Stimulated activated CD4-positive, alpha-beta T cell treated with anti-CD3 and anti-CD28 coated beads, Interleukin-2, amount 100 ng/mL, for 24 hours (primary cell): ENCODE measurements around the gene WNT11.

Experiments used
- DNase-seq, 2 donors: peaks; one replicate each; pipeline ENCODE4 v3.0.0-alpha.2; 2020

Gene WNT11

DNA sequence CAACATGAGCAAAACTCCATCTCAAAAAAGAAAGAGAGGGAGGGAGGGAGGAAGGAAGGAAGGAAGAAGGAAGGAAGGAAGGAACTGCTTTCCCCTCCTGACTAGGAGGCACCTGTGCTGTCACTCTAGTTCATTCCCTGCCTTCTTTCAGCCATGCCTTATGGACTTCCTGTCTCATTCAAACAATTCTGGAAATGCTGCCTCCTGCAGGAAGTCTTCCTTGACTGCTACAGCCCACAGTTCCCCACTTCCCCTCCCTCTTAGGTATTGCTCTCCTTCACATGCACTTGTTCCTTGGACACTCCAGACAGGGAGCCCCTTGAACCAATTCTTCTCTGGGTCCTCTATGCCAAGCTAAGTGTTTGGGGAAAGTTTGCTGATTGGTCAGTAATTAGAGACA lies 31.6 kb upstream of the WNT11 start:
- no peak for DNase-seq

DNA sequence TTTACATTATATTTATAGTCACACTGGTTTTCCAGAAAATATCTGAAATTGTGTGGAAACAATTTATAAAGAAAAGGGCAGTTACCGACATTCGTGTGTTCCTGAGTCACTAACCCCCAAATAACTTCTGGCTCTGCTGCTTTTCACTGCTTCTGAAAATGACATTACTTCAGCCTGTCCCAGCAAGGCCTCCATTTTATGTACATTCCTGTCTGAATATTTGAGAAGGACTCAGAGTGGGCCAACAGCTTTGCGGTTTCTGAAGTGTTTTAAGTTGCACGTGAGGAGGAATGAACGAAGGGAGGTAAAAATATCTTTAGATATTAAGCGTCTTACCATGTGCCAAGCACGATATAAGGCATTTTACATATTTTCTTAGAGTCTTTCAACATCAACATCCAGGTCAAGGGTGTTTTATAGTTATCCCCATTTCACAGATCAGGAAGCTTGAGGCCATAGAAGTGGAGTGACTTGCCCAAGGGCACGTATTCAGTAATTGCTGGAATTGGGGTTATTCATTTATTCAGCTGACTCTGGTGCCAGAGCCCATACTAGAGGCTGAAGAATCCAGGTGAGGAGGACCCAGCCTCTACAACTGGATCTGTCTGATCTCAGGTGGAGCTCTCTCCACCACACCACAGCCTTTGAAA lies 30.8 kb upstream of the WNT11 start:
- no peak for DNase-seq

DNA sequence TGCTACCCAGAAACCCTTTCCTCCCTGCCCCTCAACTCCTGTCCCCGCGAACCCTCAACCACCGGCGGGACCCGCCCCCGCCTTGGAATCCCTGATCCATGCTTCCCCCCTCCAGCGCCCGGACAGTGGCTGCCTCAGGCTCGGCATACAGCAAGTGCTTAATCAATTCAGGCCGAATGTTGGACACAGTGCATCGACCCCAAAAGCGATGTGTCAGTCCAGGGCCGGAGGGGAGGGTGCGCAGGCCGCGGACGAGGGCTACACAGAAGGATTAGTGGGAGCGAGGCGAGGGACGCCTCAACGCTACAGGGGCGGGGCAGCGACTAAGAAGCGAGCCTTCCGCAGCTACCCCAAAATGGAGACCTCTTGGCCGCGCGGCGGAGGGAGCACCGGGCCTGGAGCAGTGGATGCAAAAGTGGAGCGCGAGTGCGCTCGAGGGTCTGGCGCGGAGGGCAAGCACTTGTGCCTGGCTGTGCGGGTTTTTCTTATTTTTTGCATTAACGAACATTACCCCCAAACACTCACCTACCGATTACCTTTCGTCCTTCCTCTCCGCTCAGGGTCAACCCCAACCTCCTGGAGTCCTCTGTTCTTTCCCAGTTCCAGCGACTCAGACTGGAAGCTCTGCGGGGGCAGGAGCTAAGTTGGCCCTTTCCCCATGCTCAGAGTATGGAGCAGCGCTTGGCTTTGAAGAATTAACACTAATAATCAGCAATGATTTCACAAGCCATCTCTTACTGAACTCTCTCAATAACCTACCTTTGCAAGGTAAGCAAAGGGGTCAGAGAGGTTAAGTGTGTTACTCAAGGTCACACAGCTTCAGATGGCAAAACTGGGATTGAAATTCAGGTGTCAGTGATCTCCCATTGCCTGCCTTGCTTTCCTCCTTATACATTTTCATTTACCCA lies 30.0 kb upstream of the WNT11 start:
- DNase-seq: peak; percentile 53 to 64

DNA sequence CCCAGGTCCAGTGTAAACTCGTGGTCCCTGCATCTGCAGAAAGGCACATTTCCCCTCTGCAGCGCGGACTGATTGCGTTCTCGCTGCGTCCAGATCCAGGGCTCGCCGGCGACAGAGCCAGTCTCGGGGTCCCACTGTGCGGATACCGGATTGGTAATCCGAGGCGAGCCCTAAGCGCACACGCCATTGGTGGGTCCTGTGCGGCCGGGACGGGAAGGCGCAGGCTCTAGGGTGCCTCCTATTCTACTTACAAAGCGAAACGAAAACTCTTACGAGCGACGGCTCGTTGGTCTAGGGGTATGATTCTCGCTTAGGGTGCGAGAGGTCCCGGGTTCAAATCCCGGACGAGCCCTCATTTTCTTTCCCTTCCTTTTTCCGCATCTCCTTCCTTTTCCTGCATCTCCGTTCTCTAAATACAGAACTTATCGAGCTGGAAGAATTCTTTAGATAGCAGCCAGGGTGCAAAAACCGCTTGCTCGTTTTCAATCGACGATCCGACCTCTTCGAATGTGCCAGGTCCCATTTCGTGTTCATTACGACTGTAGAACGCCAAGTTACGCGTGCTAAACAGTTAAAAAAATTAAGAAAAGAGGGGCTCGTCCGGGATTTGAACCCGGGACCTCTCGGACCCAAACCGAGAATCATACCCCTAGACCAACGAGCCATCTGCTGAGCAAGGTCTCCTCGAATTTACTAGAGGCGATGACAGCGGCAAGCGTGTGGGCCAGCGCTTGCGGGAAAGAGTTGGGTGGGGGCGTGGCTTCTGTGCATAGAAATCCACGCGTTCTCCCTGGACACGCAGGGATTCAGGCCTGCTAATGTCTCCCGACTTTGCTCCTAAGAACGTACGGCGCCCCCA lies 29.2 kb upstream of the WNT11 start:
- DNase-seq: peak; percentile 92 to 94

DNA sequence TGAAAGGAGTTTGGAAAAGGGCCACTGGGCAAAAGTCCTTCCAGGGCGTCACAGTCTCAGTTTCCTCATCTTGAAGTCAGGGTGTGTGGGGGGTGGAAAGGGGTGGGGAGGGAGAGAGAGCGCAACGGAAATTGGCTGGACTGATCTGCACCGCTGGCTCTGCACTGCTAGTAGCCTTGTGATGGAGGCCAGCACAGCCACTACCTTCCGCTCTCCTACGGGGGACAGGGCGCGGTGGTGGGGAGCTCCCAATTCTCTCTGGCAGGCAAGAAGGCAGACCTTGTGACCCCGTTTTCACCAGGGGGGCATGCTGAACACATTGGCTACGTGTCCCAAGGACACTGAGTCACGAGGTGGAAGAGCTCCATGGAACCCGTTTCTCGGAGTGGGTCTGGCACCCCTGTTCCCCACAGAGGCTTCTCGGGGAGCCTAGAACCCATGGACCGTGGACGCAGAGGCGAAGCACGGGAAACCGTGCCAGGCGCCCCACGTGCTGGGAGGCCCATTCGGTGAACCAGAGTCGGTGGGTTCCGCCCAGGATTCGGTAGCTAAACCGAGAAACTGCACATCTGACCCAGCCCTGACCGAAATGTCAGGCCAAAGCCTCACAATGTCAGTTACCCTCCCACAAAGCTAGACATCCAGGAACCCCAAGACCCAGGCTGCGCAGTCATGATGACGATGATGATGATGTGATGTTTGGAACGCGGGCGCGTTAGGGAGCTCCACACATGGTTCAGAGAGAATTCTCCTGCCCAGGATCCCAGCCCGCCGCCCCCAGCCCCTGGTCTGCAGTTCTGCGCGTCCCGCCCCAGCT lies 28.3 kb upstream of the WNT11 start:
- DNase-seq: peak; percentile 29 to 58

DNA sequence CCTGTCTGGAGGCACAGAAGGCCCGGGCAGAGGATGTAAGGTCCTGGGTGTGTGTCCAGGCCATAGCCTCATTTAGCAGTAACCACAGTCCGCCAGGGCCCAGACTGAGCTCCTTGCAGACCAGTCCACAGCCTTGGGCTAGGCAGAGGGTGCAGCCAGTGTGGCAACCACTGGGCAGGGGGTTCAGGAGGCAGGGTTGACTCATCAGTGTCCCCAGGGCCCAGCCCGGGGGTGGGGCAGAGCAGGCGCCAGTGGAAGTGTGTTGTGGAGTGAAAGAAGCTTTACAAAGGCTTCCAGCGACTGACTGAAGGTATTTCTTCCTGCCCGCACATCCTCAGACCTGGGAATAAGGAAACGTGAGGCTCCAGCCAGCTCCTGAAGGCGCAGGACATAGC lies 27.7 kb upstream of the WNT11 start:
- no peak for DNase-seq

DNA sequence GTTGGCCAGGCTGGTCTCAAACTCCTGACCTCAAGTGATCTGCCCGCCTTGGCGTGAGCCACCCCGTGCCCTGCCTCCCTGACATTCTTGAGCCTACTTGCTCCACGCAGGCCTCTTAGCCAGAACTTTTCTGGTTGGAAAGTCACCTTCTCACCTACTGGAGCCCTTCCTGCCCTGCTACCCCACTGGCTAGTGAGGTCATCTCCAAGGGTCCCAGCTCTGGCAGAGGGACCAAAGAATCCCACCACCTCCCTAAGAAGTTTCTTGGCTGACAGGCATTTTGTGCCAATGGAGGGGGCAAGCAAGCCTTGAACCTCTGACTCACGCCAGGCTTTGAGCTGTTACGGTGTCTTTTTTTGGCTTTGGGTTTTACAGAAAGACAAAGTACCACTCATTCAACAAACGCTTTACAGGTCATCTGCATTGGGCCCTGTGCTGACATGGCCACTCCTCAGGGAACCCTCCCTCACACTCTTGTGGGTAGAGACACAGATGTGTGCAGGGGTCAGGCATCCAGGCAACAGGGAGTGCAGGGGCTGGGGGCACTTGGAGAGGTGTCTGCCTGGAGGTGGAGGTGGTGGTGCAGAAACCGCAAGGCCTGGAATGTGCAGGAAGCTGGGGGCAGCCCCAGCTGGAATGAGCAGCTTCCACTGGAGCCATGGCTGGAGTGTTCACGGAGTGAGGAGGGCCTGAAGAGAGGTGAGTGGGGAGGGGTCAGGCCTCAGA lies 27.1 kb upstream of the WNT11 start:
- DNase-seq: no peak

DNA sequence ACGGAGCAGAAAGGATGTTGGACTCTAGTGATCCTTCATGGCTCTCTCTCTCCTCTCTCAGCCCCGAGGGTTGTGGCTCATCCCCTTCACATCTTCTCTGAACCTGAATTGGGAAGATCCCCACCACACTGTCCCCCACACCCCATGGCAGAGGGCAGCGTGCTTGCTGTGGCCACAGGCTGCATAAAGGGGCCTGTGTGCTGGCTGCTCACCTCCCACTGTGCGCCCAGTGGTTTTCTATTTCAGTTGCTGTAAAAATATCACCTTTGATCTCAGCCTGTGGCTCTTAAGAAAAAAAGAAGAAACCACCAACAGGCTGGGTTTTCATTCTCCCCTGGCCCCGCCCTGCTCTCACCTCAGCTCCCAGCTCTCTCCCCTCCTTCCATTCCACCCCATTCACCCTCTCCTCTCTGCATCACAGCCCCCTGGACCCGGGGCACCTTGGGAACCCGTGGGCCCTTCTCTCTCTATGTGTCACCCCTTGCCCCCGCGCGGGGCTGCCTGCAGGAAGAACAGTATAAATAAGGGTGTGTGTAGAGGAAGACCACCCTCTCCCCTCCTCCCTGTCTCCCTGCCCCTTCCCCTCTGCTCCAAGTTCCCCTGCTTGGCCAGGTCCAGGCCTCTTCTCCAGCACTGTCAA lies 25.8 kb upstream of the WNT11 start:
- DNase-seq: peak in 1 of 2 donors; percentile 37

DNA sequence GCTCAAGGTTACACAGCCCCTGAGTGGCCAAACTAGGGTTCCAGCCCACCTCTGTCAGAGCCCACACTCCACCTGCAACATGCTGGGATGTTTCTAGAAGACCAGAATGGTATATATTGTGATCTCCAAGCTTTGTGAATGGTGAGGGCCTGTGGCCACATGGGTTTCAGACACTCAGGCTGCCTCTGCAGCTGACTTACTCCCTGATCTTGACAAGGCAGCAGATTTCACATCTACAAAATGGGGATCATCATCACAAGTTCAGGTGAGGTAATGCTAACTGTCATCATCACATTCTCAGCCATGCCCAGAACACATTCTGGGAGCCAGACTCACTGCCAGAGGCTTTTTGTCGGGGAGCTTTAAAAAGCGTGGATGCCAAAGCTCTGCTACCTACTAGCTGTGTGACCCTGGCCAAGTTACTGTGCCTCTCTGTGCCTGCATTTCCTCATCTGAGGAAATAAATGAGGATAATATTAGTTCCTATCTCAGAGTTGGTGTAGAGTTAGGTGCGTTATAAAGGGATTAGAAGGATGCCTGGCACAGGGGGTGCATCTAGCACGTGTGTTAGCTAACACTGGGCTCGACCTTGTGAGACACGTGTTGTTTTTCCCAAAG lies 24.9 kb upstream of the WNT11 start:
- no peak for DNase-seq

DNA sequence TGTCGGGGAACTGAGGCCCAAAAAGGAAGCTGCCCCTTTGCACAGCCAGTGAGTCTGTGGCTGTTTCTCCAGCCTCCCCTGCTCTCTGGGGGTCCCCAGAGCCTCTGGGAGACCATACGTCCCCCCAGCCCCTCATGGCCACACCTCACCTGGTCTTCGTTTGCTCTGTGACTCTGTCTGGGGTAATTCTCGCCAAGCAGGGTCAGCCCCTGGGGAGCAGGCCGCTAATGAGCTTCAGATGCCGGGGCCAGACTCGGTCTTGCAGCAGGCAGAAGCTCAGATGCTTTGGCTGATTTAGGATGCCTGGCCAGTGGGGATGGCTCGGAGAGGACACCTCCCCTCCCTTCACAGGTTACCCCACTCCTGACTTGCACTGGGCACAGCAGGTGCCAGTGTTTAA lies 24.1 kb upstream of the WNT11 start:
- no peak for DNase-seq

DNA sequence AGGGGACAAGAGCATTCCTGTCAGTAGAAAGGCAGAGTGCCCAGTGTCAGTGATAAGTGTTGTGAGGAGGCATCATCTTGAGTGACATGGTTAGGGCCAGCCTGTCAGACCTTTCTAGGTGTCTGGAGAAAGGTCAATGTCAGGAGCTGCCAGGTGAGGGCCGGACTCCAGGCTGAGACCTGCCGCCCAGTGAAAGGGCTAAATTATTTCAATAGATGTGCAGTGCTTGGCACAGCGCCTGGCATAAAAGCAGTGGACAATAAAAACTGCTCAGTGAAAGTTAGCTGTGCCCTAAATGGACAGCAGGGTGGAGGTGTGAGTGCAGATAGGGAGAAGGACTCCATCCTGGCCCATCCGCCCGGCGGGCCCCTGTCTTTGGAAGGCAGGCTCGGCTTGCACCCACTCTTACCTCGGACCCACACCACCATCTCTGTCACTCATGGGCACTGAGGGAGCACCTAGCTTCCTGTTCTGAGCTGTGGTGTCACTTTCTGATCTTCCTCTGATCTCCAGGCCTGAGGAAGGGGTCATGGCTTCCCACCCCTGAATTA lies 23.5 kb upstream of the WNT11 start:
- DNase-seq: no peak

DNA sequence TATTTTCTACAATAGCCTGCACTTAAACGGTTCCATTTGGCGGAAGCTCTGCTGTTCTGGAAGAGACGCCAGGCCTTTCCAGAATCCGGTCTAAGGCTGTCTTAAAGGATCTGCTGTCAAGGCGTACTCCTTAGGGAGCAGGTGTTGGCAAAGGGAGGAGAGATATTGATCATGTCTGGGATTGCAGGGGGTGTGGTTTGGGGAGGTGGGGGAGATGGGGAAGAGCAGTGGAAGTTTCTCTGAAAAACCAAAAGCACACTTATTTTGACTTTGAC lies 22.5 kb upstream of the WNT11 start:
- DNase-seq: no peak

DNA sequence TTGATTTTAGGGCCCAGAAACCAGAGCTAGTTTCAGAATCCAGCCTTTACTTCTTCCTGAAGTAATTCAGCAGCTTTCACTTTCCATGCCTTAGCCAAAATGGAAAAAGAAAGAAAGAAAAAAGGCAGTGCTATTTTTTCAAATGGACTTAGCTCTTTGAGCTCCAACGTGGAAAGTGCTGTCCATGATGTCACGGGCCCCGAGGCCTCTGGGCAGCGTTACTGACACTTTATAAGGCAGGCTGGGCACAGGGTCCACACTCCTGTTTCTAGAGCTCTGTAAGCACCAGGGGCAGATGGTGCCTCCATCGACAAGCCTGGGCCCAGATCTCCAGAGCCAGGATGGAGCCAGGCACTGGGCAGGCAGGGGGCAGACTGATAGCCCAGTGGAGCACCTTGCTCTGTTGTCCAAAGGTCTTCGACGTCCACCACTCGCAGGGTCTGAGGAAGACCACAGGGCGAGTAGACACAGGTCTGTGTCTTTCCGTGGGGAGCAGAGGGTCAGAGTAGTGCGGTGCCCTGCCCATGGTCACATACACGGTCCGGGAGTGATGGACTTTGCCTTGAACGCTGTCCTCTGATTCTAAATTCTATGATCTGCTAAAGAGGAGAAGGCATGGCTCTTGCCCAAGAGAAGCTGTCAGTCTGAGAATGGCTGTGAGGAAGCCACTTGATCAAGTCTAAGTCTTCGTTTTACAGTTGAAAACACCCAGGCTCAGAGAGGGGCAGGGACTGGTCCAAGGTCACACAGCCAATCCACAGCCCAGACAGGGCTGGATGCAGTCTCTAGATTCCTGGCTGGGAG lies 22.0 kb upstream of the WNT11 start:
- DNase-seq: no peak

DNA sequence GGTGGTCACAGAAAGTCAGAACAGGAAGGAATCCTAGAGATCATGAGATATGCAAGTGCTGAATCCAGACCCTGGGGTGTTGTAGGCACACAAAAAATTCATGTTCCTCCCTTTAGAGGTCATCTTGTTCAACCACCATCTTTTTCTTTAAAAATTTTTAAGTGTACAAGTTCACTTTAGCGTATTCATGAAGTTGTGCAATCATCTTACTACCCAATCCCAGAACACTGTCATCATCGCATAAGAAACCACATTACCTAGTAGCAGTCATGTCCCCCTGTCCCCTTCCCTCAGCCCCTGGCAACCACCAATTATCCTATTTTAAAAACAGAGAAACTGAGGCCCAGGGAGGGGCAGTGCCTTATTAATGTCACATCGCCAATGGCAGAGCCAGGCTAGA lies 20.3 kb upstream of the WNT11 start:
- DNase-seq: no peak

DNA sequence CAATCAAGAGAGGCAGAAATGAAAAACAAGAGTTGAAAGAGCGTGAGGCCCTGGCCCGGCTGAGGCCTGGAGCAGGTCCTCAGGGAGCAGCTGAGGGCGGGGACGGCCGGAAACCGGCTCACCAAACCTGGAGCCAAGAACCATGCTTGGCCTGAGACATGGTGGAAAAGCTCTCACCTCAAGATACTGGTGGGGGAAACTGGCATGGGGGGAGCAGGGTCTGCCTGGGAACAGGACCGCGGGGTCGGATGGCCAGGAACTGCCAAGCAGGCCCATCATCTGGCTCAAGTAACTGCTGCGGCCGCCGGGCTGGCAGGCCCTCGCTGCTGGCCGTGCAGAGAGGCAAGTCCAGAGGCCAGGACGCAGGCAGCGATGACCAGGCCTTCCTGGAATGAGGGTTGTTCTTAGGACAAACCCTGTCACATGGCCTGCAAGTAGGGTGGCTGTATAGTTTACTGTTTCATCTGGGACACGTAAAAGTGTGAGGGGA lies 18.9 kb upstream of the WNT11 start:
- DNase-seq: no peak

DNA sequence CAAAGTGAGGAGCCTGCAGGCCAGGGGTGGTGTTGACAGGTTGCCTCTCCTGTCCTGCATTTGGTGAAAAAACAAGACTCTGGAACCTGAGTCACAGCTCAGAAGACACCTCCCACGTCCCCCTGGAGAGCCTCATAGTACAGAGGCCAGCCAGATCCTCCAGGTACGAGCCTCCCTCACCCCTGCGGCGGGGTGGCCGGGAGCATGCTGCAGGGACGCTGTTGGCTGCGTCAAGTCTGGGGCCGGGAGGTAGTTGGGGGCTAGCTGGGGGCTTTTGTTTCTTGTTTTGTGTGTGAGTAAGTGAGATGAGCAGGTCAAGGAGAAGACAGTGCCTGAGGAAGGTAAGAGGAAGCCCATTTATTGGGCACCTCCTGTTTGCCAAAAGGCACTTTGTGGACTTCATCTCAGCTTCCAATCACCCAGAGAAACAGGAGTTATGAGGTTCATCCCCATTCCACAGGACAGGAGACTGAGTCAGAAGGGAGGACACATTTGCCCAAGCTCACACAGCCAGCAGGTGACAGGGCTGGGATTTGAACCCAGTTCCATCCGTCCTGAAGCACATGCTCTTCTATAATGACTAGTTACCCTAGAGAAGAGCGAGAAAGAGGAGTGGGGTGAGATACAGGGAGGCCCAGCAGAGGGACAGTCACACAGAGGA lies 18.3 kb upstream of the WNT11 start:
- no peak for DNase-seq

DNA sequence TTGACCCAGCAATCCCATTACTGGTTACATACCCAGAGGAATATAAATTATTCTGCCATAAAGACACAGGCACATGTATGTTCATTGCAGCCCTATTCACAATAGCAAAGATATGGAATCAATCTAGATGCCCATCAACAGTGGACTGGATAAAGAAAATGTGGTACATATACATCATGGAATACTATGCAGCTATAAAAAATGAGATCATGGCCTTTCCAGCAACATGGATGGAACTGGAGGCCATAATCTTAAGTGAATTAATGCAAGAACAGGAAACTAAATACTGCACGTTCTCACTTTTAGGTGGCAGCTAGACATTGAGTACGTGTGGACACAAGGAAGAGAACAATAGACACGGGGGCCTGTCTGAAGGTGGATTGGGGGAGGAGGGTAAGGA lies 15.1 kb upstream of the WNT11 start:
- DNase-seq: no peak

DNA sequence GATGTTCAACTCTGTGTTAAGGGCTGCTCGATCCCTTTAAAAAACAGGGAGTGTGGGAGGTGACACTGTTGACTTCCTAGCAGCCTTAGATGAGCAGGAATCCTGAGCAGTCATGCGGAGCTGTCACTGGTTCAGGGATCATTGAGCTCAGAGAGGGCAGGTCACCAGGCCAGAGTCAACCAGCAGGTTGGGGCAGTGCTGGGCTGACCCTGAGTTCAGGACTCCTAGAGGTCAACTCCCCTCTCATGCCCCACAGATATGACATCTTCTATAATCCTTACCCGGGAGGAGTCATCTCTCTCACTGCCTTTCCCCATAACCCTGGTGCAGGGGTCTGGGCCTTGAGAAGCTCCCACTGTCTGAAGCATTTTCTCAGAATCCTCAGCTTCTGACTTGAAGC lies 12.9 kb upstream of the WNT11 start:
- no peak for DNase-seq
